Measurements from ENCODE around the gene MRGPRX4. TPM values are rescaled to one million over a fixed set of nuclear protein-coding genes. Genes with fewer than 3 reads are reported as not detected.
A peak's percentile ranks its signal among the peaks of the same experiment; 100 is the strongest.

The MRGPRX4 gene
- polyA plus RNA-seq, 1 experiment, result not detected

DNA sequence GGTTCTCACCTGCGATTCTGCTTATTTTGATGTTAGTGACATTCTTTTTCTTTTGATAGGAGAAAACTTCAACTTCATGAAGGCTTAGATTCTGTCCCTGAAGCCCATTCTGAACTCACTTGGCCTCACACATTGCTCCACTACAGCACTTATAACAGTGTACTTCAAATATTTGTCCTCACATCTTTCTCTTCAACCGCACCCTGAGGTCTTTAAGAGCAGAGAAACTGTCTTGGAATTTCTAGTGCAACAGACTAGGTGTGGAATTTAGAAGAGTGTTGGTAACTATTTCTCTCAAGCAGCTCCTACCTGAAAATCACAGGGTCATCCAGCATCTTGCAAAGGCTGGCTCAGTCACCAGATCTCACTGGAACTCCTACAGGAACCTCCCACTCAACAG lies 32.5 kb upstream of the MRGPRX4 start:
- Histone ChIP-seq H3K36me3 (ENCODE audit: control insufficient read depth, insufficient read depth, low read length) (no peaks in the 10 kb centered on the region), H3K27me3 (ENCODE audit: control insufficient read depth, insufficient read depth, low read length) (peaks cover 2% of the 10 kb centered on the region), H3K4me3 (ENCODE audit: low read depth, low read length) (no peak overlapping the region)
- CTCF ChIA-PET, result no interaction called here
- POLR2A ChIA-PET, result no interaction called here
- TF ChIP-seq, protein P1, sequence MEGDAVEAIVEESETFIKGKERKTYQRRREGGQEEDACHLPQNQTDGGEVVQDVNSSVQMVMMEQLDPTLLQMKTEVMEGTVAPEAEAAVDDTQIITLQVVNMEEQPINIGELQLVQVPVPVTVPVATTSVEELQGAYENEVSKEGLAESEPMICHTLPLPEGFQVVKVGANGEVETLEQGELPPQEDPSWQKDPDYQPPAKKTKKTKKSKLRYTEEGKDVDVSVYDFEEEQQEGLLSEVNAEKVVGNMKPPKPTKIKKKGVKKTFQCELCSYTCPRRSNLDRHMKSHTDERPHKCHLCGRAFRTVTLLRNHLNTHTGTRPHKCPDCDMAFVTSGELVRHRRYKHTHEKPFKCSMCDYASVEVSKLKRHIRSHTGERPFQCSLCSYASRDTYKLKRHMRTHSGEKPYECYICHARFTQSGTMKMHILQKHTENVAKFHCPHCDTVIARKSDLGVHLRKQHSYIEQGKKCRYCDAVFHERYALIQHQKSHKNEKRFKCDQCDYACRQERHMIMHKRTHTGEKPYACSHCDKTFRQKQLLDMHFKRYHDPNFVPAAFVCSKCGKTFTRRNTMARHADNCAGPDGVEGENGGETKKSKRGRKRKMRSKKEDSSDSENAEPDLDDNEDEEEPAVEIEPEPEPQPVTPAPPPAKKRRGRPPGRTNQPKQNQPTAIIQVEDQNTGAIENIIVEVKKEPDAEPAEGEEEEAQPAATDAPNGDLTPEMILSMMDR (IDR thresholded peaks at IDR 0.05; ENCODE audit: insufficient read depth, low read depth, low read length), result no peak
- DNase-seq (ENCODE audit: low read depth), result no peak

DNA sequence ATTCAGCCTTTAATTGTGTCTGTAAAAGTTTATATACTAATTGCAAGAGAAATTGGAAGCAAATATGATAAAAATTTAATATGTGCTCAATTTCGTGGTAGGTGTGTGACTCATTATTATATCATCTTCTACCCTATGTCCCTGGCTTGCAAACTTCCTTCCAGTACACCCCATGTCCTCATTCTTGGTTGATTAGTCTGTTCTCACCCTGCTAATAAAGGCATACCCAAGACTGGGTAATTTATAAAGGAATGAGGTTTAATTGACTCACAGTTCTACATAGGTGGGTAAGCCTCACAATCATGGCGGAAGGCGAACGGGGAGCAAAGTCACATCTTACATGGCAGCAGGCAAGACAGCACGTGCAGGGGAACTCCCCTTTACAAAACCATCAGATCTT lies 28.4 kb upstream of the MRGPRX4 start:
- no peak for DNase-seq (ENCODE audit: low read depth)
- H3K27me3 ChIP-seq (ENCODE audit: control insufficient read depth, insufficient read depth, low read length), result peaks cover 1% of the 10 kb centered on the region
- no peaks in the 10 kb centered on the region for H3K36me3 ChIP-seq (ENCODE audit: control insufficient read depth, insufficient read depth, low read length)
- ChIA-PET CTCF (interaction anchor here (1.5 to 3.4 kb wide), 2 partner anchors 29 to 164 kb away, joined by 4 to 10 read pairs; no protein-coding TSS in a partner anchor), POLR2A (no interaction called here)
- TF ChIP-seq, protein P1 (IDR thresholded peaks at IDR 0.05; ENCODE audit: insufficient read depth, low read depth, low read length), result no peak
- H3K4me3 ChIP-seq (ENCODE audit: low read depth, low read length), result no peak overlapping the region

DNA sequence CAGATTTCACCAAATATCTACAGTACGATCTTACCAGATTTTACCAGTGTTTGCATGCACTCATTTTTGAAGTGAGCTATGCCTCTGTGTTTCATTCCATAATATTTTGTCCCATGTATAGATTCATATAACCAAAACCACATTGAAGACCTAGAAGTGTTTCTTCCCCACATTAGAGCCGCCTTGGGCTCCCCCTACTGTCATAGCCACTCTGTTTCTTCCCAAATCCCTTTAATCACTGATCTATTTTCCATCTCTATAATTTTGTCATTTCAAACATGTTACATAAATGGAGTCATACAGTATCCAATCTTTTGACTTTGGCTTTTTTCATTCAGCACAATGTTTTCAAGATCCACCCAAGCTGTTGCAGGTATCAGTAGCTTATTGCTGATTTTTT lies 27.6 kb upstream of the MRGPRX4 start:
- DNase-seq (ENCODE audit: low read depth), result no peak
- peaks cover 1% of the 10 kb centered on the region; the same call in 1 of the 2 replicates for H3K27me3 ChIP-seq (ENCODE audit: control insufficient read depth, insufficient read depth, low read length)
- TF ChIP-seq, protein P1 (IDR thresholded peaks at IDR 0.05; ENCODE audit: insufficient read depth, low read depth, low read length), result 0 out of 2 replicates have a peak, but pooled peaks have one; percentile 20
- H3K4me3 ChIP-seq (ENCODE audit: low read depth, low read length), result no peak overlapping the region
- POLR2A ChIA-PET, result no interaction called here
- no peaks in the 10 kb centered on the region for H3K36me3 ChIP-seq (ENCODE audit: control insufficient read depth, insufficient read depth, low read length)
- CTCF ChIA-PET, result interaction anchor here (1.5 to 3.4 kb wide), 2 partner anchors 30 to 165 kb away, joined by 4 to 10 read pairs; no protein-coding TSS in a partner anchor

DNA sequence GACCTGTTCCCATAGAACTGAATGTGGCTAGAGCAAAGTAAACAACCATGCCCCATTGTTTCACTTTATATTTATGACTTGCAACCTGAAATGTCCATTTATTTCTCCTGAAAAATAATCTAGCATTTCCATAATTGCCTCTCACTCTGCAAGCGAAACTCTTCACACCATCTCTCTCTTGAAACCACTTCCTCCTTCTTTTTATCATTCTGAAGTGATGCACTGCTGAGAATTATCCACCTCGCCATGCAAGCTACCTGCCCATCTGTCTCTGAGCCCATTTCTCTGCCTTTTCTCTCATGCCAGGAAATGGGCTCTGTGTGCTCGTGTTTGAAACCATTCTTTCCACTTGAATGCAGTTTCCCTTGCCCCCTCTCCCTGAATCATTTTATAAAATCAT lies 26.8 kb upstream of the MRGPRX4 start:
- peaks cover 1% of the 10 kb centered on the region; the same call in 1 of the 2 replicates for H3K27me3 ChIP-seq (ENCODE audit: control insufficient read depth, insufficient read depth, low read length)
- CTCF ChIA-PET, result interaction anchor here (1.2 to 3.4 kb wide), 3 partner anchors 25 to 165 kb away, joined by 4 to 10 read pairs (median 4); no protein-coding TSS in a partner anchor
- H3K36me3 ChIP-seq (ENCODE audit: control insufficient read depth, insufficient read depth, low read length), result no peaks in the 10 kb centered on the region
- POLR2A ChIA-PET, result no interaction called here
- no peak overlapping the region for H3K4me3 ChIP-seq (ENCODE audit: low read depth, low read length)
- DNase-seq (ENCODE audit: low read depth), result no peak
- TF ChIP-seq, protein P1 (IDR thresholded peaks at IDR 0.05; ENCODE audit: insufficient read depth, low read depth, low read length), result no peak

DNA sequence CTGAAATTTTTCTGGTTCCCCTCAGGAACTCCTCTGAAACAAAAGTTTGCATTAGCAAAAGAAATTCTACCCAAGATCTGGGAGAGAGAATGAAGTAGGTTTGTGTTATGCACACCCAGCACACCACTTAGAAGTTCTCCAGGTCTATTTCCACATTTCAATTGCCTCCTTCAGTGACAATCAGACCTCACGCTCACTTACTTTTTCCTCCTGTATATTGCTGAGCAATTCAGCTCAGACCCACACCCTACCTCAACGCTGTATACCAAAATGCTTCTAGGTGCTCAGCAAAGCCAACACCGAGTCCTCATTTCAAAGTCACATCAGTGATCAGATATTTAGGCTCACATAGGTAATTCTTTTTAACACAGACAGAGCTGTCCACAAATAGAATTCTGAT lies 21.1 kb upstream of the MRGPRX4 start:
- DNase-seq (ENCODE audit: low read depth), result no peak
- TF ChIP-seq, protein P1 (IDR thresholded peaks at IDR 0.05; ENCODE audit: insufficient read depth, low read depth, low read length), result no peak
- no peaks in the 10 kb centered on the region for H3K36me3 ChIP-seq (ENCODE audit: control insufficient read depth, insufficient read depth, low read length)
- CTCF ChIA-PET, result interaction anchor here (1.0 kb wide), 1 partner anchor 14 kb away, joined by 3 read pairs; no protein-coding TSS in a partner anchor
- no peak overlapping the region for H3K4me3 ChIP-seq (ENCODE audit: low read depth, low read length)
- POLR2A ChIA-PET, result no interaction called here
- H3K27me3 ChIP-seq (ENCODE audit: control insufficient read depth, insufficient read depth, low read length), result no peaks in the 10 kb centered on the region; the same call in 1 of the 2 replicates

Measured in BJ (cell line).